Small intestine (tissue), 7 donors: ENCODE data around the gene IFNA6. TPM values are rescaled to one million over a fixed set of nuclear protein-coding genes. Genes with fewer than 3 reads are reported as not detected.
"Not testable (repeated sequence)": the region's sequence is repeated elsewhere in the genome, so short reads cannot be mapped to it uniquely, and the experiment has no call there.

ENCODE experiments used
- DNase-seq, 2 donors: peaks; one replicate each; pipeline versions ENCODE4 v3.0.0 to v3.0.0-alpha.2; 2013
- FAIRE-seq: peaks from 2 replicates; lab custom pipeline; 2012; peaks lifted over from hg19 to GRCh38; lab: Jason Lieb, UNC
- H3K27ac ChIP-seq, 3 donors: one replicate each; pipeline ENCODE4 v1.5.1; 2013; ENCODE audit warnings: low read length in 2 of 3, mild to moderate bottlenecking in 2 of 3, control low read depth in 1 of 3, inconsistent platforms in 1 of 3, low read depth in 1 of 3, moderate library complexity in 1 of 3
- H3K27me3 ChIP-seq, 3 donors: one replicate each; pipeline ENCODE4 v1.6.1; 2013; ENCODE audit warnings: low read length in 3 of 3, inconsistent platforms in 1 of 3; ENCODE audit not compliant: control insufficient read depth in 3 of 3, insufficient read depth in 3 of 3
- H3K36me3 ChIP-seq, 3 donors: one replicate each; pipeline ENCODE4 v1.6.1; 2013; ENCODE audit warnings: low read length in 3 of 3, inconsistent platforms in 1 of 3, low read depth in 1 of 3, mild to moderate bottlenecking in 1 of 3, moderate library complexity in 1 of 3; ENCODE audit not compliant: control insufficient read depth in 3 of 3, insufficient read depth in 2 of 3
- H3K4me1 ChIP-seq, 3 donors: one replicate each; pipeline ENCODE4 v1.6.1; 2013; ENCODE audit warnings: low read length in 2 of 3, inconsistent platforms in 1 of 3, low read depth in 1 of 3, mild to moderate bottlenecking in 1 of 3, moderate library complexity in 1 of 3; ENCODE audit not compliant: control insufficient read depth in 3 of 3, insufficient read depth in 2 of 3
- H3K4me3 ChIP-seq, 3 donors: one replicate each; pipeline ENCODE4 v1.5.1; 2013; ENCODE audit warnings: low read length in 3 of 3, control low read depth in 1 of 3, inconsistent platforms in 1 of 3, low read depth in 1 of 3, mild to moderate bottlenecking in 1 of 3, moderate library complexity in 1 of 3
- H3K9me3 ChIP-seq, 2 donors: one replicate each; pipeline ENCODE4 v1.6.1; 2013; ENCODE audit warnings: low read depth in 1 of 2, low read length in 1 of 2; ENCODE audit not compliant: control insufficient read depth in 2 of 2, insufficient read depth in 1 of 2
- WGBS, 3 donors: extraction: QIAGEN DNeasy Blood & Tissue Kit; methylation state at CpG; one replicate each; pipeline ENCODE4 v1.1.7; 2013; 5-methylcytosine and 5-hydroxymethylcytosine counted together
- polyA plus RNA-seq, 4 donors: library from polyadenylated mRNA; stranded (reverse) in 3 of 4; unstranded in 1 of 4; fragments of 200-250 nt in 3 of 4; fragments of 120-200 nt in 1 of 4; gene quantifications; one replicate each; pipeline versions ENCODE4 v1.2.1 to v1.2.3, GENCODE V29; 2013
- donor health status: healthy with polysubstance abuse.
- donor health status: control.
- donor health status: control.
- donor health status: Bipolar disorder and iron deficiency.
- donor health status: healthy.

IFNA6 gene
- polyA plus RNA-seq, 4 donors: not detected

DNA sequence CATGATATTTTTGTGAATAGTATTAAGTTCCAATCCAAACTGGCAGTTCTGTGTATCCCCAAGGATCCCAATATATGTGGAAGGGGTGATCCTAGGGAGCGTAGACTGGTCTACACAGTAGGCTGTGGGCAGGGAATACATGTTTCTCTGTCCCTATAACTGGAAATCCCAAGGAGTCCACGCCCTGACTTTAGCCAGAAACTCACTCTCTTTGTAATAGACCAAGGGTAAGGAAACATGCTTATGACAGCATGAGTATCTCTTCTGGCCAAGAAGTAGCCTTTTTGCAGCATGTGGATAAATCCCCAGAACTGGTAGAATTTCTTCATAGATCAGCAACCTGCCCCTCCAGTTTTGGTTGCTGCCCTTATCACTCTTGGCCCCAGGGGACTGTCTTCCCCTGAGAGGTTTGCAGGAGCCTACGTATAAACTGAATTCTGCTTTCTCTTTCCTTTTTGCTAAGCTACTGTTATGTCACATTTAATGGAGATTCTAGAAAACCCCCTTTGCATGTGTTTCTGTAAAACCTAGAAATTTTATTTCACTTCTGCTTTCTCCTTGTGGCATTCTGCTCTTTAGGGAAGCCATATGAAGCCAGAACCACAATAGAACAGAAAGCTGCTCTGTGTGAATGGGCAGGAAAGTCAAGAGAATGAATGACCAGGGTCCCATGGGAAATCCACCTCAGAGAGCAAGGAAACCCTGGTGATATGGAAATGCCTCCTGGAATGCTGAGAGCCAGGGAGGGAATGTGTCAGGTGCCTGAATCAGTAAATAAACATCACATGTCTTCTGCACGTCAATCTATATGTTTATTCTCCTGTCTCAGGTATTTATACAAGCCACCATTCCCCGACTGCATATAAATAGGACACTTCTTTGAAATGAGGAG, 31.0 kb upstream of the IFNA6 start:
- Histone ChIP-seq H3K27ac (no peak overlapping the region), H3K4me1 (no peaks in the 10 kb centered on the region), H3K4me3 (no peak overlapping the region), H3K9me3 (no peaks in the 10 kb centered on the region), H3K27me3 (peaks cover 0 to 12% (median 3%) of the 10 kb centered on the region in 3 donors), H3K36me3 (no peaks in the 10 kb centered on the region)
- no peak for FAIRE-seq
- WGBS, 3 donors: 41 to 53% (median 45%) methylated on average over 5 of the region's 5 CpGs
- DNase-seq: peak in 1 of 2 donors; percentile 8

DNA sequence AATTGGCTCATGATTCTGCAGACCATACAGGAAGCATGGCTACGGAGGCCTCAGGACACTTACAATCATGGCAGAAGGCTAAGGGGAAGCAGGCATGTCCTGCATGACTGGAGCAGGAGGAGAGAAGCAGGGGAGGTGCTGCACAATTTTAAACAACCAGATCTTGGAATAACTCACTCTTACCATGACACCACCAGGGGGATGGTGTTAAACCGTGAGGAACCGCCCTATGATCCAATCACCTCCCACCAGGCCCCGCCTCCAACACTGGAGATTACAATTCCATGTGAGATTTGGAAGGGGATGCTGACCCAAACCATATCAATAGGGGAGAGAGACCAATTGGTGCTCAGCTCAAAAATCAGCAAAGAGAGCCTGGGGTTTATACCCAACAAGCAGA, 20.8 kb upstream of the IFNA6 start:
- DNase-seq, FAIRE-seq, H3K36me3 ChIP-seq, H3K4me3 ChIP-seq, H3K27ac ChIP-seq, H3K9me3 ChIP-seq, H3K27me3 ChIP-seq, H3K4me1 ChIP-seq: not testable (repeated sequence)
- 73 to 75% (median 73%) methylated on average over 4 of the region's 4 CpGs for WGBS, 3 donors

DNA sequence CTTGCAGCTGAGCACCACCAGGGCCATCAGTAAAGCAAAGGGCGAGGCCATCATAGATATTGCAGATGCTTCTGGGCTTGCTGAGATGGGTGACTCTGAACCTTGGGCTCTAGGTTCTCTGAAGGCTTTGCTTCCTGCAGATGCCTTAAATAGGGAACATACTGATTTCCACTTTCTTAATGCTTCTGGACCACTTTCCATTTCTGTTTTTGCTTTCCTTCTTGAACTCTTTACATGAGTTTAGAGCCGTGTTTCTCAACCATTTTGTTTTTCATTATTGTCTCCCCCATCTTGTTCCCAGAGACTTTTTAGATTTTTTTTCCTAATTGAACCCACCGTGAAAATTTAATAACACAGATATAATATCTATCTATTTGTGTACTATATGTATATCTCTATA, 17.3 kb upstream of the IFNA6 start, which contains the start of gene IFNA13:
TSS of gene IFNA13 (minus strand) at position 101 of the 400 bp plus-strand sequence. CDS start at position 54, 47 bp downstream.
- Histone ChIP-seq H3K27me3 (peaks cover 0 to 3% (median 2%) of the 10 kb centered on the region in 3 donors), H3K4me1 (no peaks in the 10 kb centered on the region), H3K4me3 (no peak within 1 kb of the TSS), H3K9me3 (no peaks in the 10 kb centered on the region), H3K36me3 (no peaks in the 10 kb centered on the region), H3K27ac (no peak within 1 kb of the TSS)
- WGBS, 3 donors: 84 to 88% (median 85%) methylated on average over 3 of the region's 3 CpGs
- FAIRE-seq (no peak), DNase-seq (no peak)

DNA sequence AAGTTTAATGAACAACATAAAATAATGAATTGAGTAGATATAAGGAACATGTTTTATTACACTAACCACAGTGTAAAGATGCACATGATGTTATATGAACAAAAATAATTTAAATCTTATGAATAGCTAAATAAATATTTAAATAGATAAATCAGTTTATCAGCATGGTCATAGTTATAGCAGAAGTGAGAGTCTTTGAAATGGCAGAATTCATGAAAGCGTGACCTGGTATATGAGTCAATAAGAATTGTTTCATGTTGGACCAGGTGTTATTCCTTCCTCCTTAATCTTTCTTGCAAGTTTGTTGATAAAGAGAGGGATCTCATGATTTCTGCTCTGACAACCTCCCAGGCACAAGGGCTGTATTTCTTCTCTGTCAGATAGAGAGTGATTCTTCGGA, 16.5 kb upstream of the IFNA6 start:
- not testable (repeated sequence) for H3K27ac ChIP-seq, H3K9me3 ChIP-seq, H3K4me1 ChIP-seq, DNase-seq, H3K36me3 ChIP-seq, H3K27me3 ChIP-seq, H3K4me3 ChIP-seq
- peak; percentile 51 for FAIRE-seq
- 91 to 93% (median 92%) methylated on average over 1 of the region's 2 CpGs for WGBS, 3 donors

DNA sequence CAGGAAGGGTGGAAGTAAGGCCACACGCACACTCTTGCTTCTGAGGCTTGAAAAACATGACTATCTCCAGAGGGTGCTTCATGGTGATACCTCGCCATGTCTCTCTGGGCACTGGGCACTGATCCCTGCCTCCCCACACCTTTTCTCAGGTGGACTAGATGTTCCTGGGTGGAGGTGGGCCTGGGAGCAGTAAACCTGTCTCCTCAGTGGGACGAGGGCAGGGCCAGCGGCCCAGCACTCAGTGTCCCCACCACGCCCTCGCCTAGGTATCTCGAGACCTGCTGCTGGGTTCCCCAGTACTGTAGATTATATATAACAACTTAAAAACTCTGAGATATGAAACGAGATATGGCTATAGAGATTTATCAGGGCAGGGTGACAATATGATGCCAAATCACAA, 11.6 kb upstream of the IFNA6 start:
- Histone ChIP-seq H3K9me3 (no peaks in the 10 kb centered on the region), H3K4me1 (no peaks in the 10 kb centered on the region), H3K27ac (no peak overlapping the region), H3K36me3 (no peaks in the 10 kb centered on the region), H3K4me3 (no peak overlapping the region), H3K27me3 (peaks cover 0 to 3% (median 0%) of the 10 kb centered on the region in 3 donors)
- 70 to 84% (median 77%) methylated on average over 8 of the region's 8 CpGs for WGBS, 3 donors
- no peak for DNase-seq
- FAIRE-seq: no peak

DNA sequence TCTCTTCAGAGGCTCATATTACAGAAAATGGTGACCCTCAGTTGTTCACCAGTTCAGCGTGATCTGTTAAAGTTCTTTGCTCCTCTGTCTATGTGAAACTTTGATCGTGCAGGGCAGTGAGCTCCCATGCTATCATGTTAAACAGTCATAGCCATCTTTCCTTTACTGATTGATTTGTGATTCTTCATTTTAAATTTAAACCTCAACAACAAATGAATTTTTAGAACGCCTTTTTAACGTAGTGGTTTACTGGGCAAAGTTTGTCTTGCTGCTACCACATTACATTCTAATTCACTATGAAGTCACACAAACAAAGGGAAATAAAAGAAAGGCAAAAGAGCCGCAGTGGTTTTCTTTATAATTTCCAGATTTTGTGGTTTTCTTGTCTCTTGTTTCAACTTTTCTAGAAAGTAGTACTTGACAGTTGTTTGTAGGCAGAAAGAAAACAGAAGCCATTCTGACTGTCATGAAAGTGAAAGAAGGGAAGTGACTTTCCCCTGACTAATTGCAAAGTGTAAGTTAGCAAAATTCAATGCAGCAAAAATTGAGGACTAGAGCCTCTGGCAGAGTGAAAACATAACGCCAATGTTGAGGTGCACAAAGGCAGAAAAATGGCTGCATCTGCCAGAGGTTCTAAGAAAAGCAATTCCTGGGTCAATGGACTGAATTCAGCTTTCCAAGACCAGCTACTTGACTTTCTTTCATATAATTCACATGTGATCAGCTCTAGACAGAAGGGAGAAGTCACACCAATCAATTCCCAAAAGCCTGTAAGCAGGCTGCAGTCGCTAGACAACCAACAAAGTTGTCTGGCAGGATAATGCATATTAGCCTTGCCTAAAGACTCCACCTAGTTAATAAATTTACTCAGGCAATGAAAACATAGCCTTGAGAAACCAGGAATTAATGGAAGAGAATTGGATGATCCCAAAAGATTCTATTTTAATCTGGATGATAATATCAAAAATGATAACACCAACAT, 7.1 kb upstream of the IFNA6 start:
- 47 to 65% (median 53%) methylated on average over 7 of the region's 7 CpGs for WGBS, 3 donors
- no peaks in the 10 kb centered on the region for H3K27me3 ChIP-seq
- no peak overlapping the region for H3K4me3 ChIP-seq
- FAIRE-seq: no peak
- H3K4me1 ChIP-seq: no peaks in the 10 kb centered on the region
- no peak overlapping the region for H3K27ac ChIP-seq
- no peak for DNase-seq
- H3K36me3 ChIP-seq: no peaks in the 10 kb centered on the region
- H3K9me3 ChIP-seq: no peaks in the 10 kb centered on the region

DNA sequence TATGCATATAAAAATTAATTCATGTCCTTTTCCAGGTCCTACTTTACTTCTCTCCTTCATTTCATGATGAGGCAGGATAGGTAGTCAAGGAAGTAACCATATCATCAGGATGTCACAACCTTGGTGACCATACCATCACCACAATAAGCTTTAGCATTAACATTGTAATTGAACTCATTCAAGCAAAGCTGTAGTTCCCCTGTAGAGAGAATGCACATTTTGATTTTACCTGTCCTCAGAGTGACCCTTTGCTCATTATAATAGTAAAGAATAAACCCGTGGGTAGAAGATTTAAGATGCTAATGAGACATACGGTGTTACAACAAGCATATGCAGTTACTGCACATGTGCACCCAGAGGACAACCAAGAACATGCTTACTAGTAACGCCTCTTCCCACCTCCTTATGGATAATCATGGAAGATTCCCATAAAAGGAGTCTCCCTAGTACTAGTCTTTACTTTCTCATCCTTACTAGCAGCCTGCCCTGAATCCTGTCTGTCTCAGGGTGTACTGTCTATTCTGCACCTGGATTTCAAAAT, 2.2 kb downstream of the IFNA6 start:
- Histone ChIP-seq H3K36me3 (no peaks in the 10 kb centered on the region), H3K27ac (no peak overlapping the region), H3K27me3 (no peaks in the 10 kb centered on the region), H3K4me1 (no peaks in the 10 kb centered on the region), H3K9me3 (no peaks in the 10 kb centered on the region), H3K4me3 (no peak overlapping the region)
- 57 to 72% (median 61%) methylated on average over 3 of the region's 3 CpGs for WGBS, 3 donors
- DNase-seq: no peak
- no peak for FAIRE-seq

DNA sequence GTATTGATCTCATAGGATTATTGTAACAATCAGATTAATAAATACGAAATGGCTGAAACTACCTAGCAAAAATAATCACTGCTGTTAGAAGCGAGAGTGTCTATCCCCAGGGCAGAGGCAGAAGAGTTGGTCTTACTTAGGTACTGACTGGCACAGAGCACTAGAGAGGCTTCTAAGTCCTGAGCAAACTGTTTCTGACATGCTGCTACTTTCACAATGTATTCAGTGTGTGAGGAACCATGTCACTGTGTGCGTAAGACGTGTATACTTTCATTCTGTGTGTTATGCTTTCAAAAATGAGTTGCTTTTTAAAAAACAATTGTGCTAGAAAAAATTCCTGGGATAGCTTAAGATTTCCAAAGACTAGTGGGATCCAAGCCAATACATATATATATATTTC, 10.0 kb downstream of the IFNA6 start:
- no peaks in the 10 kb centered on the region for H3K36me3 ChIP-seq
- H3K27me3 ChIP-seq: peaks cover 0 to 4% (median 3%) of the 10 kb centered on the region in 3 donors
- no peak overlapping the region for H3K27ac ChIP-seq
- WGBS, 3 donors: 84 to 91% (median 86%) methylated on average over 4 of the region's 4 CpGs
- H3K4me1 ChIP-seq: no peaks in the 10 kb centered on the region
- H3K9me3 ChIP-seq: no peaks in the 10 kb centered on the region
- FAIRE-seq (no peak), DNase-seq (no peak)
- H3K4me3 ChIP-seq: no peak overlapping the region
